OCI-LY7 (cell line): ENCODE measurements around the gene RAB3C.

Source experiments
- EZH2phosphoT487 ChIP-seq: fragments of 200-600 bp; sonication (generic); IDR thresholded peaks from 2 replicates; pipeline ENCODE4 v1.6.1; 2018; ENCODE audit warnings: low read depth, borderline replicate concordance, mild to moderate bottlenecking, mixed run types, antibody characterized with exemption, low read length, moderate library complexity, mixed read lengths
- TF ChIP-seq, protein P1 (sequence below): fragments of 200-600 bp; sonication (generic); conservative IDR thresholded peaks from 2 replicates; pipeline ENCODE4 v1.5.1; 2014; ENCODE audit warnings: mild to moderate bottlenecking, antibody characterized with exemption, low read length, moderate library complexity, mixed read lengths

GRCh38 chr5:58641533-58641932, 58.7 kb downstream of the RAB3C start:
- TF ChIP-seq, protein P1, sequence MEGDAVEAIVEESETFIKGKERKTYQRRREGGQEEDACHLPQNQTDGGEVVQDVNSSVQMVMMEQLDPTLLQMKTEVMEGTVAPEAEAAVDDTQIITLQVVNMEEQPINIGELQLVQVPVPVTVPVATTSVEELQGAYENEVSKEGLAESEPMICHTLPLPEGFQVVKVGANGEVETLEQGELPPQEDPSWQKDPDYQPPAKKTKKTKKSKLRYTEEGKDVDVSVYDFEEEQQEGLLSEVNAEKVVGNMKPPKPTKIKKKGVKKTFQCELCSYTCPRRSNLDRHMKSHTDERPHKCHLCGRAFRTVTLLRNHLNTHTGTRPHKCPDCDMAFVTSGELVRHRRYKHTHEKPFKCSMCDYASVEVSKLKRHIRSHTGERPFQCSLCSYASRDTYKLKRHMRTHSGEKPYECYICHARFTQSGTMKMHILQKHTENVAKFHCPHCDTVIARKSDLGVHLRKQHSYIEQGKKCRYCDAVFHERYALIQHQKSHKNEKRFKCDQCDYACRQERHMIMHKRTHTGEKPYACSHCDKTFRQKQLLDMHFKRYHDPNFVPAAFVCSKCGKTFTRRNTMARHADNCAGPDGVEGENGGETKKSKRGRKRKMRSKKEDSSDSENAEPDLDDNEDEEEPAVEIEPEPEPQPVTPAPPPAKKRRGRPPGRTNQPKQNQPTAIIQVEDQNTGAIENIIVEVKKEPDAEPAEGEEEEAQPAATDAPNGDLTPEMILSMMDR, result no peak
- no peak for TF ChIP-seq EZH2phosphoT487
